Neural cell (in vitro differentiated cells): ENCODE results near the gene PARP8. TPM values are rescaled to one million over a fixed set of nuclear protein-coding genes. Genes with fewer than 3 reads are reported as not detected.

ENCODE experiments used
- H2AFZ ChIP-seq: fragments of 200-600, 300-800 bp; sonication (generic), shearing (Covaris generic); 2 replicates; pipeline ENCODE4 v1.6.0; 2014; ENCODE audit warnings: low read depth, mild to moderate bottlenecking, antibody characterized with exemption, low read length, moderate library complexity
- H3F3A ChIP-seq: fragments of 200-600 bp; shearing (Covaris generic); 2 replicates; pipeline ENCODE4 v1.6.1; 2016; ENCODE audit warnings: mild to moderate bottlenecking, moderate library complexity, mixed read lengths, antibody characterized with exemption, low read length; ENCODE audit not compliant: insufficient read depth, poor library complexity, severe bottlenecking
- H3K27ac ChIP-seq: fragments of 200-600, 300-800 bp; sonication (generic), shearing (Covaris generic); 2 replicates; pipeline ENCODE4 v1.5.1; 2014; ENCODE audit warnings: mild to moderate bottlenecking, low read length, moderate library complexity
- H3K27me3 ChIP-seq: fragments of 300-800, 200-600 bp; sonication (generic), shearing (Covaris generic); 2 replicates; pipeline ENCODE4 v1.6.0; 2014; ENCODE audit warnings: mild to moderate bottlenecking, low read depth, low read length, moderate library complexity; ENCODE audit not compliant: insufficient read depth
- H3K36me3 ChIP-seq: fragments of 300-800, 200-600 bp; sonication (generic), shearing (Covaris generic); 2 replicates; pipeline ENCODE4 v1.5.1; 2014; ENCODE audit warnings: mild to moderate bottlenecking, antibody characterized with exemption, low read length, moderate library complexity; ENCODE audit not compliant: insufficient read depth
- H3K4me2 ChIP-seq: fragments of 300-800, 200-600 bp; sonication (generic), shearing (Covaris generic); 2 replicates; pipeline ENCODE4 v1.6.0; 2014; ENCODE audit warnings: mild to moderate bottlenecking, low read length
- H3K4me3 ChIP-seq: fragments of 300-800, 200-600 bp; sonication (generic), shearing (Covaris generic); 2 replicates; pipeline ENCODE4 v1.5.1; 2014; ENCODE audit warnings: mild to moderate bottlenecking, low read length, moderate library complexity
- H3K79me2 ChIP-seq: fragments of 200-600 bp; shearing (Covaris generic); replicated peaks from 2 replicates; pipeline ENCODE4 v1.6.0; 2014; ENCODE audit warnings: mild to moderate bottlenecking, low read length, moderate library complexity; ENCODE audit not compliant: insufficient read depth
- H3K9ac ChIP-seq: fragments of 300-800, 200-600 bp; sonication (generic), shearing (Covaris generic); 2 replicates; pipeline ENCODE4 v1.6.1; 2016; ENCODE audit warnings: mild to moderate bottlenecking, low read length, mixed read lengths
- H3K9me2 ChIP-seq: fragments of 200-600 bp; shearing (Covaris generic); 2 replicates; pipeline ENCODE4 v1.6.1; 2016; ENCODE audit warnings: mild to moderate bottlenecking, low read length, mixed read lengths; ENCODE audit not compliant: insufficient read depth
- H3K9me3 ChIP-seq: fragments of 200-600, 300-800 bp; sonication (generic), shearing (Covaris generic); 2 replicates; pipeline ENCODE4 v1.6.1; 2016; ENCODE audit warnings: mild to moderate bottlenecking, mixed run types, low read length, moderate library complexity, mixed read lengths
- H4K20me1 ChIP-seq: fragments of 200-600 bp; shearing (Covaris generic); 2 replicates; pipeline ENCODE4 v1.6.1; 2016; ENCODE audit warnings: mild to moderate bottlenecking, mixed run types; ENCODE audit not compliant: insufficient read depth
- EP300 ChIP-seq: fragments of 450-650 bp; conservative IDR thresholded peaks from 2 replicates; pipeline ENCODE4 v1.6.1; 2014; ENCODE audit warnings: antibody characterized with exemption, mild to moderate bottlenecking, moderate library complexity; ENCODE audit not compliant: poor library complexity, severe bottlenecking
- EZH2 ChIP-seq: fragments of 200-600, 300-800 bp; shearing (Covaris generic), sonication (generic); IDR thresholded peaks from 2 replicates; pipeline ENCODE4 v1.6.1; 2014; ENCODE audit warnings: antibody characterized with exemption, low read length, borderline replicate concordance, mild to moderate bottlenecking; ENCODE audit not compliant: insufficient read depth, poor library complexity, severe bottlenecking
- MXI1 ChIP-seq: fragments of 450-650 bp; conservative IDR thresholded peaks from 2 replicates; pipeline ENCODE4 v1.6.1; 2014; ENCODE audit warnings: antibody characterized with exemption, mild to moderate bottlenecking; ENCODE audit not compliant: poor library complexity, severe bottlenecking
- POLR2AphosphoS5 ChIP-seq: IDR thresholded peaks from 2 replicates; pipeline ENCODE4 v1.6.1; 2012
- RAD21 ChIP-seq: fragments of 450-650 bp; conservative IDR thresholded peaks from 2 replicates; pipeline ENCODE4 v1.6.1; 2014; ENCODE audit warnings: antibody characterized with exemption, mild to moderate bottlenecking, moderate library complexity
- REST ChIP-seq: IDR thresholded peaks from 2 replicates; pipeline ENCODE4 v1.6.1; 2012; ENCODE audit warnings: borderline replicate concordance
- SMC3 ChIP-seq: fragments of 450-650 bp; conservative IDR thresholded peaks from 2 replicates; pipeline ENCODE4 v1.6.1; 2014; ENCODE audit warnings: antibody characterized with exemption, mild to moderate bottlenecking, moderate library complexity; ENCODE audit not compliant: poor library complexity
- TAF1 ChIP-seq: IDR thresholded peaks from 2 replicates; pipeline ENCODE4 v1.6.1; 2012; ENCODE audit warnings: low read depth
- polyA plus RNA-seq: library from polyadenylated mRNA; depleted of rRNA; stranded (reverse); fragments of >200 nt; gene quantifications from 2 replicates; pipeline ENCODE4 v1.2.3, GENCODE V29; 2014
- TF ChIP-seq, protein P1 (sequence below): fragments of 450-650 bp; IDR thresholded peaks from 2 replicates; pipeline ENCODE4 v1.5.1; 2014; ENCODE audit warnings: antibody characterized with exemption, mild to moderate bottlenecking, moderate library complexity; ENCODE audit not compliant: poor library complexity, severe bottlenecking

The PARP8 gene
- polyA plus RNA-seq, 1 donor from 2014 or later, result 29.9 TPM

DNA sequence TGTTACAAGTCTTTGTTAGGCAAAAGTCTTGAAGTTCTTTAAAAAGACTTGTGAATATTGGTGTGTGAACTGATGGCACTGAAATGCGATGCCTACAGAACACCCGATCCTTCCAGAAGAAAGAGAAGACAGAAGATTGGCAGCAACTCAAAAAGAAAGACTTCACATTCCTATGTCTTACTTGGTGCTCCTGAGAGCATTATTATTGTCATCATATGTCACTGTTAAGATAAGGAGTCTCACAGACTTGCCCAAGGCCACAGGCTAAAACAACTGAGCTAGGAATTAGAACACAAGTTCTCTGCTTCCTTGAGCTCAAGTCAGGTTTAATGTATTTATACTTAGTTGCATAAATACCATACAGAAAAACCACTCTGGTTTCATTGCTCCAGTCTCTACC lies 198.0 kb downstream of the PARP8 start:
- H3K9ac ChIP-seq, result no peak overlapping the region
- H3K9me3 ChIP-seq, result no peaks in the 10 kb centered on the region
- no peaks in the 10 kb centered on the region for H3K9me2 ChIP-seq
- no peaks in the 10 kb centered on the region for H4K20me1 ChIP-seq
- no peak for TF ChIP-seq EP300
- TF ChIP-seq SMC3, result no peak
- TF ChIP-seq POLR2AphosphoS5, result no peak
- TF ChIP-seq, protein P1, sequence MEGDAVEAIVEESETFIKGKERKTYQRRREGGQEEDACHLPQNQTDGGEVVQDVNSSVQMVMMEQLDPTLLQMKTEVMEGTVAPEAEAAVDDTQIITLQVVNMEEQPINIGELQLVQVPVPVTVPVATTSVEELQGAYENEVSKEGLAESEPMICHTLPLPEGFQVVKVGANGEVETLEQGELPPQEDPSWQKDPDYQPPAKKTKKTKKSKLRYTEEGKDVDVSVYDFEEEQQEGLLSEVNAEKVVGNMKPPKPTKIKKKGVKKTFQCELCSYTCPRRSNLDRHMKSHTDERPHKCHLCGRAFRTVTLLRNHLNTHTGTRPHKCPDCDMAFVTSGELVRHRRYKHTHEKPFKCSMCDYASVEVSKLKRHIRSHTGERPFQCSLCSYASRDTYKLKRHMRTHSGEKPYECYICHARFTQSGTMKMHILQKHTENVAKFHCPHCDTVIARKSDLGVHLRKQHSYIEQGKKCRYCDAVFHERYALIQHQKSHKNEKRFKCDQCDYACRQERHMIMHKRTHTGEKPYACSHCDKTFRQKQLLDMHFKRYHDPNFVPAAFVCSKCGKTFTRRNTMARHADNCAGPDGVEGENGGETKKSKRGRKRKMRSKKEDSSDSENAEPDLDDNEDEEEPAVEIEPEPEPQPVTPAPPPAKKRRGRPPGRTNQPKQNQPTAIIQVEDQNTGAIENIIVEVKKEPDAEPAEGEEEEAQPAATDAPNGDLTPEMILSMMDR, result no peak
- TF ChIP-seq TAF1, result no peak
- TF ChIP-seq EZH2, result no peak
- TF ChIP-seq RAD21, result no peak
- no peak for TF ChIP-seq REST
- TF ChIP-seq MXI1, result no peak
- no peak overlapping the region for H2AFZ ChIP-seq
- no peak overlapping the region for H3K27ac ChIP-seq
- H3K79me2 ChIP-seq, result no peaks in the 10 kb centered on the region
- H3K36me3 ChIP-seq, result no peaks in the 10 kb centered on the region
- no peak overlapping the region for H3K4me3 ChIP-seq
- H3K27me3 ChIP-seq, result no peaks in the 10 kb centered on the region
- H3F3A ChIP-seq, result no peaks in the 10 kb centered on the region
- H3K4me2 ChIP-seq, result no peak overlapping the region

GRCh38 chr5:50866415-50866814 lies 200.0 kb downstream of the PARP8 start:
- Histone ChIP-seq H3K27ac (no peak overlapping the region), H4K20me1 (no peaks in the 10 kb centered on the region), H3K9ac (no peak overlapping the region), H3K4me2 (no peak overlapping the region), H3K79me2 (no peaks in the 10 kb centered on the region), H2AFZ (no peak overlapping the region), H3K9me3 (no peaks in the 10 kb centered on the region), H3K4me3 (no peak overlapping the region), H3K36me3 (no peaks in the 10 kb centered on the region), H3F3A (no peaks in the 10 kb centered on the region), H3K9me2 (no peaks in the 10 kb centered on the region), H3K27me3 (no peaks in the 10 kb centered on the region)
- TF ChIP-seq EP300 (no peak), TAF1 (no peak), POLR2AphosphoS5 (no peak), REST (no peak), EZH2 (no peak), MXI1 (no peak), RAD21 (no peak)
- TF ChIP-seq, protein P1, result no peak
